ENCODE data around the gene LPAR6.

LPAR6 gene

DNA sequence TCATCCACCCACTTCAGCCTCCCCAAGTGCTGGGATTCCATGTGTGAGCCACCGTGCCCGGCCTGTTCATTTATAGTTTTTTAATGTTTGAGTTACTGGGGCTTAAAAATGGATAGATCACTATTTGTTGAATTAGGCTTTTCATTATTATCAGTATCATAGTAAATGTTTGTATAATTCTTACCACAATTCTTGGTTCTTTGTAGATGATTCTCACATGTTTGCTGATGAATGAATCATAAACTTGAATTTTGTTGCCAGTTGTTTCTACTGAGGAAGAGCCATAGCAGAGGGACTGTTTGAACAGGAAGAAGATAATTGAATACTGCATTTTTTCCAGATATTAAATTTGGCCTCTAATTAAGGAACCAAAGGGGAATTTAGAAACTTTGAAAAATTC is 2.6 kb upstream of the LPAR6 start:
- in situ Hi-C loops (cut with MboI; ENCODE audit: low sequenced_read_pairs): no loop called here

DNA sequence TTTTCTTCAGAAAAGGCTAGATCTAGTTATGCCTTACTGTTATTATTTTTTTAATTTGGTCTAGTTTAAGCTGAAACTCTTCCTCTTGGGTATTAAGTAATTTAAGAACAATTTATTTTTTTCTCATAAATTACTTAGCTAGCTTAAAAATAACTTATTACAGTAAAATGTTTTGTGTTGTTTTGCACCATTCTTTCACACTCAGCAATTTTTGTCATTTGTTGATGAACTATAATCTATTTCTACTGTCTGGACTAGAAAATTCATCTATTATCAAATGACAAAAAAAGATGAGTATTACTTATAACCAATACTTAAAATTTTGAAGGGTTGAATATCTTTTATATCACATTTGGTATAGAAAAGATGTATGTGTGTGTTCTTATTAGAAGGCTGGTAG is 1.6 kb upstream of the LPAR6 start:
- in situ Hi-C loops (cut with MboI; ENCODE audit: low sequenced_read_pairs): no loop called here

DNA sequence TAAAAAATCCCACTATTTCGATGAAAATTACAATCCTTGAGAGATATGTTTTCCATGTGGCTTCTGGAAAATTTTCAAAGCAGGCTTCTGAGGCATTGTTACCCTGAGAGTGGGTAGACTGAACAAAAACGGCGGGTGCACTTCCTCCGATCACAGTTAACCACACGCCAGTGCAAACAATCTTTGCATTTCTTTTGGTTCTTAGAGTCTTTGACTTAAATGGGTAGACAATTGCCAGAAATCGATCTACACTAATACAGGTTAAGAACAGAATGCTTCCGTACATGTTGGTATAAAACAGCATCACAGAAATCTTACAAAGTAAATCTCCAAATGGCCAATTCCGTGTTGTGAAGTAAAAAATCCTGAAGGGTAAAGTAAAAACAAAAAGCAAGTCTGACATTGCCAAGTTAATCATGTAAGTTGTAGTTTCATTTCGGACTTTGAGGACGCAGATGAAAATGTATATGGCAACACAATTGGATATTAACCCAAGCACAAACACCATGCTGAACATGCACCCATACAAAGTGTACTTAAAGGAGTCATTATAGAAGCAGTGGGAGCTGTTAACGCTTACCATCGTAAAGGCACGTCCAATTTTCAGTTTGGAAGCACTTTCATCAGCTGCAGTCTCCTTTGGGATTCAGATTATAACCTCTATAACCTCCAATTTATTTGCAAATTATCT is 927 bp downstream of the LPAR6 start:
- in situ Hi-C loops (cut with MboI; ENCODE audit: low sequenced_read_pairs): no loop called here

DNA sequence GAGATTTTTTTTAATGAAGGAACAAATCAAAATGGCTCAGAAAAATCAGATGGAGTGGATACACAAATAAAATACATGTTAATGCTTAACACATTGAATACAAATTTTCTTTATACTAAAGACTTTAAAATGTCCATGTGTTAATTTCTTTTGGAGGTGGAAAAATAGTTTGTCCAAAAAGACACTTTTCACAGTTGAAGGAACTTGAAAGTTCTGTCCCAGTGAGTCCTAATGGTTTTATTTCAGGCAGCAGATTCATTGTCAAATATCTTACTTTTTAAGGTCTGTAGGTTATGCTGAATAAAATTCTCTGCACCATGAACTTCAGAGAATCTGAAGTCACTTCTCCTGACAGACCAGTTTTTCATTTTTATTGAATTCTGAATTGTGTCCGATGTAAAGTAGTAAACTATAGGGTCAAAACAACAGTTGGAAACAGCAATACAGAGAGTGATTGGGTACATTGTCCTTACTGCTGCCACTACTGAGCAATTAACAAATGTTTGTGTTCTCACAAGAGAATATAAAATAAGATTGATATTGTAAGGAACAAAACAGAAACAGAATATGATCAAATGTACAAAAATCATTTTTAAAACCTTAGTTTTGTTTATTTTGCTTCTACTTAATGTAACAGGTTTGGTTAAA is 1.6 kb downstream of the LPAR6 start:
- in situ Hi-C loops (cut with MboI; ENCODE audit: low sequenced_read_pairs): no loop called here

DNA sequence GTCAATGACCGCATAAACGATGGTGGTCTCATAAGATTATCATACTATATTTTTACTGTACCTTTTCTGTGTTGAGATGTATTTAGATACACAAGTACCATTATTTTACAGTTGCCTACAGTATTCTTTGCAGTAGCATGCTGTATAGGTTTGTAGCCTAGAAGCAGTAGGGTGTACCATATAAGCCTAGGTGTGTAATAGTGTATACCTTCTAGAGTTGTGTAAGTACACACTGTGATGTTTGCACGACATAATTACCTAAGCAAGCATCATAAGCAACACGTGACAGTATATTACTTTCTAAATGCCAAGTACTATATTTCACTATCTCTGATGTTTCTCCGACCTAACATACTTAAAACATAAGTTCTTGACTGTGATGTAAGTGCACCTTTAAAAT is 2.7 kb downstream of the LPAR6 start:
- in situ Hi-C loops (cut with MboI; ENCODE audit: low sequenced_read_pairs): no loop called here

DNA sequence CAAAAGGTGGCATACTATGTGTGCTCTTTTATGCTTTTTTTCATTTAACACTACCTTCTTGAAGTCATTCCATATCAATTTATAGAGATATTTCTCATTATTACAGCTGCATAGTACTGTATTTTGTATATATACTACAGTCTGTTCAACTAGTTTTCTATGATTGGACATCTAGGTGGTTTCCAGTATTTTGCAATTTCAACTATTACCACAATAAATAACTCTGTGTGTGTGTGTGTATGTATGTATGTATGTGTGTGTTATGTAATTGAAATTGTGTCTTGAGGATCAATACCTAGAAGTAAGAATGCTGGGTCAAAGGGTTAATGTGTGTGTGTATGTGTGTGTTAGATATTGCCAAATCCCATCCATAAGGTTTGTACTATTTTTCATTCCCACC is 7.0 kb downstream of the LPAR6 start:
- in situ Hi-C loops (cut with MboI; ENCODE audit: low sequenced_read_pairs): no loop called here

DNA sequence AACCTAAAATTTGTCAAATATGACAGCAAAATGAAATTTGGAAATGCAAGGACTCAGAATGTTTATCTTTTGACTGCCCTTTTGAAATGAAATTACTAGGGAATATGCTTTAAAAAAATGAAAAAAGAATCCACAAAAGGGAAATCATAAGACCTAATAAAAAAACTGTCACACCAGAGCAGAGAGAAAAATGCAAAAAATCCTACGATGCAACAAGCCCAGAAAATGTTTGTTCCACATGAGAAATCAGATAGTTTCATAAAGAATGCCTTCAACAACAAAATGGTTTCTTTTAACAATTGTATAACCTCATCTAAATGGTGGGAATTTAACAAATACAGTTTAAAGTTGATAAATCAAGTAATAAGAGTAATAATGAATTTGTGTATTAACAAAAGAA is 8.0 kb downstream of the LPAR6 start:
- in situ Hi-C loops (cut with MboI; ENCODE audit: low sequenced_read_pairs): no loop called here

DNA sequence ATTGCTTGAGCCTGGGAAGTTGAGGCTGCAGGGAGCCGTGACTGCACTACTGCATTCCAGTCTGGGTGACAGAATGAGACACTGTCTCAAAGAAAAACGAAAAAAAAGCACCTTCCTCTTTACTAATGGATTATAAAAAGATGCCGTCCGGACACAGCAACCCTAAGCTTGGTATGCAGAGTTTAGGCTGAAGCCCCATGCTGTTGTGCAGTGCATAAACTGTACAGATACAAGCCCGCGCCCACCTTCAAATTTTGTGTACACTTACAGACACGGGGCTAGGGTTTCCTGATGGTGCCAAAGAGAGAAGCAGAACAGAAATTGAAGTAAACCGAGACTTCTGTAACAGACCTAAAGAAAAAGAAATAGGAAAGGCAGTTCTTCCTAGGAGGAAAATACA is 9.0 kb downstream of the LPAR6 start:
- in situ Hi-C loops (cut with MboI; ENCODE audit: low sequenced_read_pairs): no loop called here

DNA sequence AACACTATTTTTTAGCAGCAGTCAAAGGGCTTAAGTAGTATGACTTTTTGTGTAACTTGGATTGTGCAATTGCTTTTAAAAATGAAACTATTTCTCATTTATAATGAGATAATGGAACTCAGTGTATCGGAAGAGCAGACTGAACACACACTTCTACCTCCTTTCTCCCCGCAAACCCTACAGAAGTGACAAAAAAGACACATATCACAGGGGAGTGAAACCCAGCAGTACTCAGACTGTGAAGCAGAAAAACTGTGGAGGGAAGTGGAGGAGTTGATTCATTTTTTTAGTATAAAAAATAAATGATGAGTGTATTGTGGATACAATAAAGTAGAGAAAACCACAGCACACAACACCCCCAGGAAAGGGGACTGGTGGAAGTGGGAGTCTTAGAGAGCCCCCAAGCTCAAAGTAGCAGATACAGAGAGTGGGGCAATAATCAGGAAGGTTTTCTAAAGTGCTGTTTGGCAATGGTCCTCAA is 9.7 kb downstream of the LPAR6 start:
- in situ Hi-C loops (cut with MboI; ENCODE audit: low sequenced_read_pairs): no loop called here

DNA sequence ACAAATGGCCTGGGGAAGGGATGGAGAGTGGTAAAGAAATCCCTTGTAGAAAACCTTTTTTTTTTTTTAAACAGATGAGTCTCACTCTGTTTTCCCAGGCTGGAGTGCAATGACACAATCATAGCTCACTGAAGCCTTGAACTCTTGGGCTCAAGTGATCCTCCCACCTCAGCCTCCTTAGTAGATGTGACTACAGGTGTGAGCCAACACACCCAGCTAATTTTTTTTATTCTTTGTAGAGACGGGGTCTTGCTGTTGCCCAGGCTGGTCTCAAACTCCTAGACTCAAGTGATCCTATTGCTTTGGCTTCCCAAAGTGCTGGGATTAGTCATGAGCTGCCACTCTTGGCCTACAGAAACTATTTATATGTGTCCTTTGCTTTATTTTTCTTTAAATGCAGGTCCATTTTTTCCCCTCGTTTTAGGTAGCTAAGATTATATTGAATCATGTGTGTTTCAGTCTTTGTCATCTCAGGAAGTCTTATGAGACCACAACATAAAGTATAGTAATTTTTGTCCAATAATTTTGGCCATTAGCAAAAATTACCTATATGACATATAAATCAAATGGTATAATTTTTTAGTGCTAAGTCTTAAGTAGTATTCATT is 10.5 kb downstream of the LPAR6 start:
- in situ Hi-C loops (cut with MboI; ENCODE audit: low sequenced_read_pairs): no loop called here

DNA sequence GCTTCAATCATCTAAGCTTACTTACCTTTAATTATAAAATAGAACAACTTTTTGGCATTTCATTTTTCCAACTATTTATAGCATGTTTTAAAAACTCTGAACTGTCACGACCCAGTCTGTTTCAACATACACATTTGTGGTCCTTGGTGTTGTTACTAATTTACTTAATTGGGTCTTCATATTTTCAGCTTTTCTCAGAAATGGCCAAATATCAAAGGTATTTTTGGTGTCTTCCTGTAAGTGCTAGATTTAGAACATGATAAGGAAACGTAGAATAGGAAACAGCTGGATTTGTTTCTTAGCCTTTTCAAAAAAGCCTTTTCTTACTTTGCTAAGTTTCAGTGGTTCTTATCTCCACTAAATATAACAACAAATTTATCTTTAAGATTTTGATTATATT is 11.4 kb downstream of the LPAR6 start:
- in situ Hi-C loops (cut with MboI; ENCODE audit: low sequenced_read_pairs): no loop called here

DNA sequence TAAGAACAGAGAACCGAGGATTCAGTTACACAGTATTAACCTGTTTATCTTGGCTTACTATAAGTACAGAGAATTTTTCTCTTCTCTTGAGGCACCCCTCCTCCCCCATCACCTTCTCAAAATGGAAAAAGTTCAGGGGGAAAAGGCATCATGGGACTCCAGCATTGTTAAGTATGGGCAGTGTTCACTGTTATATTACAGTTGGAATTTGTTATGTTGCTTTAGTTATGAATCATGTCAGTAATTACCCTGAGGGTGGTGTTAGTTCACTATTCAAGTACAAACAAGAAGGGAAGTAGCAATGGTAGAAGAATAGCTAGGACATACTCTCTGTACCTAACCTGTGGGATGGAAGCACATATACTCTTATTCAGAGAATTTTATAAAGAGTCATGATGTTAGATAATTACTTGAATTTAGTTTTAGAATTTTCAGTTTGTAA is 12.0 kb downstream of the LPAR6 start:
- in situ Hi-C loops (cut with MboI; ENCODE audit: low sequenced_read_pairs): no loop called here

DNA sequence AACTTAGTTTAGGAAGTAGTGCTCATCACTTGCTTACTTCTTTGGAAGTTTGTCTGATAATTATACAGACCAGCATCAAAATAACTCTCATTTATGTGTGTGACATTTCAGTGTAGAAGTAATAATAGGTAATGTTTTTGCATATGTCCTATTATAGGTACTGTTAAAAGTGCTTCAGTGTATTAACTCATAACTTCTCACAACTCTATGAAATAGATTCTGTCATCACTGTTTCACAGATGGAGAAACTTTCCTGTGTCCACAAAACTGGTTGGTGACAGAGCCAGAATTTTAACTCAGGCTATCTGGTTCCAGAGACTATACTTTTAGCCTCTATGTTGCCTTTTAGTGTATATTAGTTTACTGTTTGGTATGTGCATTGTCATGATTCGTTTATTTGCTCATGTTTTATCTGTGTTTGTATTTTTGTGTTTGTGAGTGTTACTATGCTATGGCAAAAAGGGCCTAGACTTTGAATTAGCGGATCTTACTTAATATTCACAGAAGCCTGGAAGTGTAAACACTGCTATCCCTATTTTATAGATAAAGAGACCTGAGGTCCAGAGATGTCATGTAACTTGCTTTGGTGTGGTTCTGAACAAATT is 12.7 kb downstream of the LPAR6 start:
- in situ Hi-C loops (cut with MboI; ENCODE audit: low sequenced_read_pairs): no loop called here

DNA sequence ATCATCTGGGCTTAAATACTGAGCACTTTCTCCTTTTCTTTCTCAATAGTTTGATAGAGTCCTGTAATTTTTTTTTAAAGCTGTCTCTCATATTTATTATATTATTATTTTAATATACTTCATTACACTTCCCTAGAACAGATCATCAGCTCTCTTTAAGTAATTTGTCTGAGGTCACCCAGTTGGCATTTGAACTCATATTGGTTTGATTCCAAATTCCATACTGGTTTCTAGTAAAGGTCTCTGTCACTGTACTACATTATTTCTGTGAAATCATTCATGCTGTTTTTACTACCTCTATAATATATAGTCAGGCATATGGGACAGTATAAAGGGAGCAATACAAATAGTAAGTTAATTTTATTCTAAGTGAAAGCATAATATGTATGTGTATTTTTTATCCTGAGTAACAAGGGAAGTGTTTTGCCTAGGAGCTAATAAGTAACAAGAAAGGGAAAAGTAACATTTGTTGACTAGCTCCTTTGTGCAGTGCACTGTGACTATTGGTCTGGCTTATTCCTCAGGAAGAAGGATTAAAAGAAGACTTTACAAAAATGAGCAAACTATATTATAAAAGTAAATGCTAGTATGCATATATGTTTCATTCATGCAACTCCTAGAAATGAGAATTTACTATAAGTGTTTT is 14.3 kb downstream of the LPAR6 start:
- in situ Hi-C loops (cut with MboI; ENCODE audit: low sequenced_read_pairs): no loop called here

DNA sequence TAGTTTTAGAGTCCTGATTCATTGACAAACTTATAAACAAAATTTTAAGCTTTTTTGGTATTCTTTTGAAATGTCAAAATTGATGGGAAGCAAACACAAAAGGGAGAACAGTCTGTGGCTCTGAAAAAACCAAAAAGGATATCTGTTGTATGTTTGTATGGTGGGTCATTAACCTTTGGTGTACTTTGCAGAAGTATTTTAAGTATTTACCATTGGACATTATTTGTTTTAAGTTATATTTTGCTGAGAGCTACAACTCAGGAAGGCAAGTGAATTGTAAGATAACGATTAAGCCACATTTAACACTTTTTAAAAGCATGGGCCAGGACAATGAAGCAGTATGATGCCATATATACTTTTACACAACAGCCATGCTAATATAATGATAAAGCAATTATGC is 15.2 kb downstream of the LPAR6 start:
- in situ Hi-C loops (cut with MboI; ENCODE audit: low sequenced_read_pairs): no loop called here

DNA sequence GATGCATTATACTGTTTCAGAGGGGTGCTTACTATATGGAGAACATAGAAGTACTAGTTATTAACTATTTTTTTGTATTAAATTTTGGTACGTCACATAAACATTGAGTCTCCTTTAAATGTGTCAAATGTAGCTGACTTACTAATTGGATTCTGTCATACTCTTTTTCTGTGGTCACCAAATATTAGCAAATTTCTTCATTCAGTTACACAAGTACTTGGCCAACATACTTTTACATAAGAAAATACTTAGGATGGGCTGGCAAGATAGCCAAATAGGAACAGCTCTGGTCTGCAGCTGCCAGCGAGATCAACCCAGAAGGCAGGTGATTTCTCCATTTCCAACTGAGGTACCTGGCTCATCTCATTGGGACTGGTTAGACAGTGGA is 19.2 kb downstream of the LPAR6 start:
- in situ Hi-C loops (cut with MboI; ENCODE audit: low sequenced_read_pairs): no loop called here

DNA sequence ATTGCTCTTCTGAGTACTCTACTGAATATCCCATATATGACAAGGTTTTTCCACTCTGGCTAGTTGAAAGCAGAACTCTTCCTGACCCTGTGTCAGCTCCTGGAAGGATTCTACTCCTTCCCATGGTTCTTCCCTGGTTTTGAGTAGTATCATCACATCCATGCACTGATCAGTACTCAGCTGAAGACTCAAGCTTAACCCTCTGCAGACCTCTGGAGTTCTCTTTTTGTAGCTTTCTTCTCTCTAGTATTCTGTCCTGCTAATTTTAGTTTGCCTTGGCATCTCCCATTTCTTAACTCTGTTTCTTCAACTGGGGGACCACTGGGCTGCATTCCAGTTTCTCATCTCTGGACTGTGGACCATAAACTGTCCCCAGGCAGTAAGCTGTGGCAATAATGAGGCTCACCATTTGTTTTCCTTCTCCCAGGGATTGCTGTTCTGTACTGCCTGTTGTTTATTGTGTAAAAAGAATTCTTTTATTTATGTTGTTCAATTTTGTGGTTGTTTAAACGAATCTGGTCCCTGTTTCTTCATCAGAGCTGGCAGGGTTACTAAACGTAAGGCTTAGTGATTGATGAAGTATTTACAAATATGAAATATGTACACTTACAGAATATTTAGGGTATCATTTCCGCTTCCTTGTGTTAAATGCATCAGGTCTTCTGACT is 19.7 kb downstream of the LPAR6 start:
- in situ Hi-C loops (cut with MboI; ENCODE audit: low sequenced_read_pairs): no loop called here

DNA sequence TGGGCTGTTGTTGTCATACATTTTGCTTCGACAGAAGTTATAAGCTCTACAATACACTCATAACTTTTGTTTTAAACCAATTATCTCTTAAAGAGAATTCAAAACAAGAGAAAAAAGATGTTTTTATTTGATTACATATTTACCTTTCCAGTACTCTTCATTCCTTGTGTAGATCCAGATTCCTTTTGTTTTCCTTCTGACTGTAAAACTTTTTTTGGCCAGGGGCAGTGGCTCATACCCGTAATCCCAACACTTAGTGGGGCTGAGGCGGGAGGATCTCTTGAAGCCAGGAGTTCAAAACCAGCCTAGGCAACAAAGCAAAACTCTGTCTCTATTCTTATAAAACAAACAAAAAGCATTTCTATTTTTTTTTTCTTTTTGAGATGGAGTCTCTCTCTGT is 21.7 kb downstream of the LPAR6 start:
- in situ Hi-C loops (cut with MboI; ENCODE audit: low sequenced_read_pairs): no loop called here

DNA sequence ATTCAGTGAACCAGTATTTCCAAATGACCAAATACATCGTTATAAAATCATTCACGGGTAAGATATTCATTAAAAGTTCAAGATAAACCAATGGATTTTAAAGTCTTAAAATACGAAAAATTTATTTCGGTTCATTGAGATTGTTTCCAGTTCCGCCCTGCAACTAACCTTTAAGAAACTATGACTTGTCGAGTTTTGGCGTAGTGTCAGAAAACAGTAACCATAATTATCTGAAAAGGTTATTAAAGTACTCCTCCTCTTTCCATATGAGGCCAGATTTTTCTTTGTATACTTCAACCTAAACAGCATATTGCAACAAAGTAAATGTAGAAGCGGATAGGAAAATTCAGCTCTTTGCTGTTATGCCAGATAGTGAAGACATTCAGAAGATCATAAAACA is 26.1 kb downstream of the LPAR6 start:
- in situ Hi-C loops (cut with MboI; ENCODE audit: low sequenced_read_pairs): no loop called here

DNA sequence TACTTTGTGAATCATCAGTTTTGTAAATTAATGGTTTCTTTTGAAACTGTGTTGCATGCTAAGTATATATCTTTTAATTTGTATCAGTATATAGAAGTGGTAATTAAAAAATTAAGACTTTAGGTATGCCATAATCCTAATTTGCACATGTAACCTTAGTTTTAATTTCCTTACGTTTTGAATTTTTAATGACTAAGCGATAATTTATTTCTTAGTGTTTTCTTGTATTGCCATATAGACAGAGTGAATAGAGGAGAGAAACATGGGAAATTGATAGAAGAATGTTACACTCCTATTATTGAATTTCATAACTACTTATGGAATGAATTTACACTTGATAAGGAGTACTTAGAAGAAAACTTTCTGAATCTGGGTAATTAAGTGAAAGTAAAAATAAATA is 29.5 kb downstream of the LPAR6 start:
- in situ Hi-C loops (cut with MboI; ENCODE audit: low sequenced_read_pairs): no loop called here

DNA sequence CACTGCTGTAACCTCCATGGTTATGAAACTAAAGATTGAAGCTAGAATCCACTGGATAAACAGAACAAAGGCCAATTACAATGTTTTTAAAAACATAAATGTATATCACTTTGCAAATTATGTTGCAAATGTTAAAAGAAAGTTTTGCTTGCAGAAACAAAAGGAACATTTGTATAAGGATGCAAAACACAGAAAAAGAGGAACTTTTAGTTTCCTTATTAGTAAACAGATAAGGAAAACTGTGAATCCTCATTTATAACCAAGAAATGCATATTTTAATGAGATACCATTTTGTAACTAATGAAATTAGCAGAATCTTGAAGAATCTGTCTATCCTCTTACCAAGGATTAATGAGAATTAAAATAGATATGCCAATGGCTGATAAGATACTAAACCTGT is 32.3 kb downstream of the LPAR6 start:
- in situ Hi-C loops (cut with MboI; ENCODE audit: low sequenced_read_pairs): no loop called here
